GM12878 (cell line): ENCODE measurements around the gene MEN1. TPM values are rescaled to one million over a fixed set of nuclear protein-coding genes. Genes with fewer than 3 reads are reported as not detected.

Experiments
- ATAC-seq: fragments of 200-7000 bp; cut with Tn5 transposase; 3 replicates; pipeline ENCODE4 v1.9.1; 2020; ENCODE audit warnings: mild to moderate bottlenecking, moderate library complexity
- BruUV-seq: library from RNA; stranded (reverse); fragments of 400-500 nt; replicated peaks from 2 replicates; lab custom pipeline; 2021; lab: Mats Ljungman, UMichigan
- CTCF ChIA-PET: fragments of 300-600 bp; sonication (Branson Sonifier 250); formaldehyde crosslinking; extraction: SDS; loops from one replicate; lab custom pipeline; 2021; ENCODE audit warnings: inconsistent platforms; lab: Yijun Ruan, JAX
- POLR2A ChIA-PET: fragments of 350-600 bp; formaldehyde crosslinking; extraction: SDS; loops from one replicate; lab custom pipeline; 2021; ENCODE audit warnings: inconsistent platforms; lab: Charles Lee
- RAD21 ChIA-PET: fragments of 300-600 bp; sonication (Branson Sonifier 250); formaldehyde crosslinking; loops from one replicate; lab custom pipeline; 2023; ENCODE audit warnings: antibody characterized with exemption; ENCODE audit not compliant: unreplicated experiment; lab: Charles Lee
- SMC1A ChIA-PET: fragments of 300-600 bp; sonication (Branson Sonifier 250); formaldehyde crosslinking; loops from one replicate; lab custom pipeline; 2023; ENCODE audit not compliant: unreplicated experiment, uncharacterized antibody; lab: Charles Lee
- DNase-seq: peaks from one replicate; pipeline ENCODE4 v3.0.0-alpha.2; 2011; ENCODE audit warnings: low read depth, low spot score
- FAIRE-seq: peaks from 3 replicates; lab custom pipeline; 2011; peaks lifted over from hg19 to GRCh38; lab: Jason Lieb, UNC
- H2AFZ ChIP-seq: 2 replicates; pipeline ENCODE4 v1.6.0; 2011; ENCODE audit warnings: low read depth, low read length, control low read depth; ENCODE audit not compliant: control insufficient read depth
- H3K27ac ChIP-seq: 2 replicates; pipeline ENCODE4 v1.5.1; 2011; ENCODE audit warnings: control low read depth; ENCODE audit not compliant: control insufficient read depth, insufficient read depth
- H3K27me3 ChIP-seq, 2 experiments: replicated peaks in 1 of 2; 2 replicates each; pipeline versions ENCODE4 v1.6.0 to v1.6.1; 2011; ENCODE audit warnings: low read length in 1 of 2; ENCODE audit not compliant: control insufficient read depth in 2 of 2, insufficient read depth in 2 of 2
- H3K36me3 ChIP-seq, 2 experiments: 2 replicates each; pipeline ENCODE4 v1.5.1; 2011; ENCODE audit warnings: low read length in 1 of 2; ENCODE audit not compliant: control insufficient read depth in 2 of 2, insufficient read depth in 2 of 2
- H3K4me1 ChIP-seq: 2 replicates; pipeline ENCODE4 v1.6.1; 2011; ENCODE audit warnings: mild to moderate bottlenecking, low read length, moderate library complexity, mixed read lengths; ENCODE audit not compliant: control insufficient read depth, insufficient read depth
- H3K4me2 ChIP-seq: 2 replicates; pipeline ENCODE4 v1.6.0; 2011; ENCODE audit warnings: control low read depth; ENCODE audit not compliant: control insufficient read depth, insufficient read depth
- H3K4me3 ChIP-seq: fragments of 200-600 bp; sonication (generic); 2 replicates; pipeline ENCODE4 v1.5.1; 2016
- H3K79me2 ChIP-seq: 2 replicates; pipeline ENCODE4 v1.6.0; 2011; ENCODE audit warnings: low read length; ENCODE audit not compliant: control insufficient read depth, insufficient read depth
- H3K9ac ChIP-seq: 2 replicates; pipeline ENCODE4 v1.8.0; 2011; ENCODE audit warnings: low read length, control low read depth, mixed read lengths; ENCODE audit not compliant: control insufficient read depth, insufficient read depth
- H3K9me3 ChIP-seq: replicated peaks from 3 replicates; pipeline ENCODE4 v1.5.1; 2011; ENCODE audit warnings: mild to moderate bottlenecking, low read length; ENCODE audit not compliant: control insufficient read depth, insufficient read depth
- H4K20me1 ChIP-seq: 2 replicates; pipeline ENCODE4 v1.6.0; 2011; ENCODE audit not compliant: control insufficient read depth, insufficient read depth
- CBX5 ChIP-seq: sonication (generic); IDR thresholded peaks from 2 replicates; pipeline ENCODE4 v1.6.1; 2016; ENCODE audit warnings: low read depth, moderate library complexity, mild to moderate bottlenecking, inconsistent platforms
- CHD1 ChIP-seq: IDR thresholded peaks from 2 replicates; pipeline ENCODE4 v1.6.1; 2012; ENCODE audit warnings: low read depth, low read length, improper control_type of control experiment
- ESRRA ChIP-seq: IDR thresholded peaks from 2 replicates; pipeline ENCODE4 v1.6.1; 2012; ENCODE audit warnings: mild to moderate bottlenecking, low read length, improper control_type of control experiment
- FOXK2 ChIP-seq: fragments of 450-650 bp; IDR thresholded peaks from 2 replicates; pipeline ENCODE4 v1.6.1; 2017; ENCODE audit warnings: mild to moderate bottlenecking, moderate library complexity
- HDAC6 ChIP-seq: fragments of 200-600 bp; sonication (generic); IDR thresholded peaks from one replicate; pipeline ENCODE4 v1.8.0; 2017; ENCODE audit warnings: antibody characterized with exemption; ENCODE audit not compliant: unreplicated experiment
- HDGF ChIP-seq: fragments of 450-650 bp; IDR thresholded peaks from 2 replicates; pipeline ENCODE4 v1.6.1; 2016; ENCODE audit warnings: antibody characterized with exemption
- IKZF2 ChIP-seq, 2 experiments: fragments of 450-650 bp; IDR thresholded peaks; 2 replicates each; pipeline ENCODE4 v1.6.1; 2017; ENCODE audit warnings: mild to moderate bottlenecking in 2 of 2, moderate library complexity in 2 of 2
- KDM1A ChIP-seq: fragments of 200-600 bp; sonication (generic); IDR thresholded peaks from 2 replicates; pipeline ENCODE4 v1.6.1; 2016; ENCODE audit warnings: borderline replicate concordance
- NFYB ChIP-seq: IDR thresholded peaks from 2 replicates; pipeline ENCODE4 v1.6.1; 2011; ENCODE audit warnings: low read depth, mild to moderate bottlenecking, low read length, improper control_type of control experiment, moderate library complexity; ENCODE audit not compliant: insufficient read depth
- RELA ChIP-seq: fragments of 450-650 bp; IDR thresholded peaks from 2 replicates; pipeline ENCODE4 v1.8.0; 2014; ENCODE audit warnings: borderline replicate concordance; ENCODE audit not compliant: partially characterized antibody
- SREBF2 ChIP-seq: IDR thresholded peaks from 2 replicates; pipeline ENCODE4 v1.6.1; 2012; ENCODE audit warnings: mild to moderate bottlenecking, low read length
- TCF3 ChIP-seq: IDR thresholded peaks from 2 replicates; pipeline ENCODE4 v1.6.1; 2012; ENCODE audit warnings: low read depth, mild to moderate bottlenecking, low read length, borderline replicate concordance; ENCODE audit not compliant: insufficient read depth
- ZNF207 ChIP-seq: fragments of 450-650 bp; IDR thresholded peaks from 2 replicates; pipeline ENCODE4 v1.6.1; 2014; ENCODE audit warnings: antibody characterized with exemption, mild to moderate bottlenecking, borderline replicate concordance
- ZNF217 ChIP-seq: fragments of 450-650 bp; IDR thresholded peaks from 2 replicates; pipeline ENCODE4 v1.6.1; 2017; ENCODE audit warnings: antibody characterized with exemption, mild to moderate bottlenecking
- ZNF24 ChIP-seq: fragments of 450-650 bp; IDR thresholded peaks from 2 replicates; pipeline ENCODE4 v1.6.1; 2017; ENCODE audit warnings: antibody characterized with exemption, mild to moderate bottlenecking
- ZNF384 ChIP-seq: IDR thresholded peaks from 2 replicates; pipeline ENCODE4 v1.6.1; 2012; ENCODE audit warnings: low read depth, mild to moderate bottlenecking, low read length, improper control_type of control experiment, borderline replicate concordance
- WGBS: methylation state at CpG from one replicate; pipeline ENCODE4 v1.1.6; 2016; ENCODE audit warnings: low lambda C conversion rate; ENCODE audit not compliant: insufficient replicate concordance, insufficient coverage; ENCODE audit errors: missing lambda C conversion rate; 5-methylcytosine and 5-hydroxymethylcytosine counted together
- in situ Hi-C: fragments of 300-500 bp; cut with MboI; formaldehyde crosslinking; loops from 9 replicates; pipeline ENCODE4 v1.14.3; 2018; ENCODE audit warnings: mixed read lengths
- intact Hi-C: fragments of 100-400 bp; cut with micrococcal nuclease; formaldehyde crosslinking; loops from one replicate; pipeline ENCODE4 v1.14.2; 2022; ENCODE audit not compliant: unreplicated experiment
- polyA plus RNA-seq, 11 experiments: library from polyadenylated mRNA; depleted of rRNA in 4 of 11; unstranded in 6 of 11; stranded (reverse) in 5 of 11; fragments of >200 nt; fragmentation: Nextera tagmentation in 4 of 11; fragmentation: Illumina TruSeq in 1 of 11; extraction: Ambion mirVana in 4 of 11; extraction: Trizol in 1 of 11; gene quantifications; 1 replicate in 1 of 11; 2 replicates in 10 of 11; pipeline versions ENCODE4 v1.2.1 to v1.2.3, GENCODE V29; 2011 to 2016; ENCODE audit warnings: inconsistent platforms in 2 of 11, missing spikeins in 2 of 11, low read depth in 1 of 11
- total RNA-seq, 4 experiments: library from RNA; depleted of rRNA in 3 of 4; stranded (reverse); fragments of >200 nt in 3 of 4; fragmentation: Illumina TruSeq in 1 of 4; extraction: Trizol in 1 of 4; gene quantifications; 2 replicates each; pipeline versions ENCODE4 v1.2.1 to v1.2.3, GENCODE V29; 2013 to 2021
- TF ChIP-seq, protein P1 (sequence below): IDR thresholded peaks from 2 replicates; pipeline ENCODE4 v1.6.1; 2012; ENCODE audit warnings: low read depth, low read length, improper control_type of control experiment
- TF ChIP-seq, protein P2 (sequence below): fragments of 450-650 bp; IDR thresholded peaks from 2 replicates; pipeline ENCODE4 v1.6.1; 2017; ENCODE audit warnings: mild to moderate bottlenecking, moderate library complexity

MEN1 gene
- total and polyA plus RNA-seq, 10 of the 15 experiments (the other 5 are each of a cell fraction or from before 2014, with no cell fraction given), result 2.5 to 39.7 (median 20.7) TPM

DNA sequence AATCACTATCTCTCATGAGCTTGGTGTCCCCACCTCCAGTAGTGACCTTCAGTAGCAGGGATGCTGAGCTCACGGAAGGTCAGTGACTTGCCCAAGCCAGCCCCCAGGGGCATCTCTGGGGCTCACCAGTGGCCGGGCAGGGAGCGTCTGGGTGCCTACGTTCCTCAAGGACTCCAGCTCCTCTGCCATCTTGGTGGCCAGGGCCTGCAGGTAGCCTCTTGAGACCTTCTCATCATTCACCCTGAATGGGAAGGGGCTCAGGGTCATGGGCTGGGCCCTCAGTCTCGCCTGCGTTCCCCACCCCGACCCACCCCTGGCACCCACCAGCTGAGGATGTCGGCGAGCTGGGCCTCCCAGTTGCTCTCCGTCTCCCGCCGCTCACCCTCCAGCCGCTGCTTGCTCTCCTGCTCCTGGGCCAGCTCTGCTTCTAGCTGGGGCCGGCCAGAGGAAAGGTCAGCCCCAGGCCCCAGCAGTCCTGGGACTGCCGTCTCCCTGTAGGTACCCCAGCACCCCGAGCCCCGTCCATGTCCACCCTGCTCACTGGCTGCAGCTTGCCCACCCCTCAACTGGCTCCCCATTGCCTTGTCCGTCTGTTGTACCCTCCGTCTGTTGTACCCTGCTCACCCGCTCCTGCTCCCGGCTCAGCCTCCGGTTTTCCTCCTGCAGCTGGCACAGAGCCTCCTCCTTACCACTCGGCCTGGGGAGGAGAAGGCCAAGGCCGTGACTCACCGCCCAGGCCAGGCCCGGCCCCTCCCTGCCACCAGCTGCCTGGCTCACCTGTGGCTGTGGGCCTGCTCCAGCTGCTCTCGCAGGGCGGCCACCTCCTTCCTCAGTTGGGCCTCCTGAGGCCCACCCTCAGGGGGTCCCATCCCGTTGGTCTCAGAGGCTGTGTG, 24.6 kb upstream of the MEN1 start:
- ATAC-seq, result no peak
- Histone ChIP-seq H3K27me3 (no peaks in the 10 kb centered on the region), H3K9ac (no peak overlapping the region), H3K9me3 (no peaks in the 10 kb centered on the region), H2AFZ (no peak overlapping the region), H3K36me3 (no peaks in the 10 kb centered on the region), H3K27ac (no peak overlapping the region), H3K4me1 (peaks cover 3% of the 10 kb centered on the region; the same call in 1 of the 2 replicates), H3K4me3 (no peak overlapping the region), H4K20me1 (no peaks in the 10 kb centered on the region), H3K79me2 (no peaks in the 10 kb centered on the region), H3K4me2 (no peak overlapping the region)
- BruUV-seq, result no TSS peak
- SMC1A ChIA-PET, result no interaction called here
- intact Hi-C loops (no loop called here), in situ Hi-C loops (no loop called here)
- FAIRE-seq, result no peak
- 50% methylated on average over 23 of the region's 29 CpGs for WGBS
- CTCF ChIA-PET, result interaction anchor here (0.6 kb wide), 1 partner anchor 11 kb away, joined by 3 read pairs; no protein-coding TSS in a partner anchor
- DNase-seq, result no peak
- POLR2A ChIA-PET, result no interaction called here
- TF ChIP-seq IKZF2 (IDR thresholded peaks at IDR 0.05), result no peak
- TF ChIP-seq ESRRA, result no peak
- no peak for TF ChIP-seq HDGF
- TF ChIP-seq ZNF24, result no peak
- TF ChIP-seq SREBF2, result no peak
- no peak for TF ChIP-seq TCF3
- no peak for TF ChIP-seq FOXK2
- TF ChIP-seq RELA, result no peak
- TF ChIP-seq, protein P1, sequence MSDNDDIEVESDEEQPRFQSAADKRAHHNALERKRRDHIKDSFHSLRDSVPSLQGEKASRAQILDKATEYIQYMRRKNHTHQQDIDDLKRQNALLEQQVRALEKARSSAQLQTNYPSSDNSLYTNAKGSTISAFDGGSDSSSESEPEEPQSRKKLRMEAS, result no peak
- TF ChIP-seq HDAC6, result no peak
- no peak for TF ChIP-seq CBX5
- TF ChIP-seq, protein P2, sequence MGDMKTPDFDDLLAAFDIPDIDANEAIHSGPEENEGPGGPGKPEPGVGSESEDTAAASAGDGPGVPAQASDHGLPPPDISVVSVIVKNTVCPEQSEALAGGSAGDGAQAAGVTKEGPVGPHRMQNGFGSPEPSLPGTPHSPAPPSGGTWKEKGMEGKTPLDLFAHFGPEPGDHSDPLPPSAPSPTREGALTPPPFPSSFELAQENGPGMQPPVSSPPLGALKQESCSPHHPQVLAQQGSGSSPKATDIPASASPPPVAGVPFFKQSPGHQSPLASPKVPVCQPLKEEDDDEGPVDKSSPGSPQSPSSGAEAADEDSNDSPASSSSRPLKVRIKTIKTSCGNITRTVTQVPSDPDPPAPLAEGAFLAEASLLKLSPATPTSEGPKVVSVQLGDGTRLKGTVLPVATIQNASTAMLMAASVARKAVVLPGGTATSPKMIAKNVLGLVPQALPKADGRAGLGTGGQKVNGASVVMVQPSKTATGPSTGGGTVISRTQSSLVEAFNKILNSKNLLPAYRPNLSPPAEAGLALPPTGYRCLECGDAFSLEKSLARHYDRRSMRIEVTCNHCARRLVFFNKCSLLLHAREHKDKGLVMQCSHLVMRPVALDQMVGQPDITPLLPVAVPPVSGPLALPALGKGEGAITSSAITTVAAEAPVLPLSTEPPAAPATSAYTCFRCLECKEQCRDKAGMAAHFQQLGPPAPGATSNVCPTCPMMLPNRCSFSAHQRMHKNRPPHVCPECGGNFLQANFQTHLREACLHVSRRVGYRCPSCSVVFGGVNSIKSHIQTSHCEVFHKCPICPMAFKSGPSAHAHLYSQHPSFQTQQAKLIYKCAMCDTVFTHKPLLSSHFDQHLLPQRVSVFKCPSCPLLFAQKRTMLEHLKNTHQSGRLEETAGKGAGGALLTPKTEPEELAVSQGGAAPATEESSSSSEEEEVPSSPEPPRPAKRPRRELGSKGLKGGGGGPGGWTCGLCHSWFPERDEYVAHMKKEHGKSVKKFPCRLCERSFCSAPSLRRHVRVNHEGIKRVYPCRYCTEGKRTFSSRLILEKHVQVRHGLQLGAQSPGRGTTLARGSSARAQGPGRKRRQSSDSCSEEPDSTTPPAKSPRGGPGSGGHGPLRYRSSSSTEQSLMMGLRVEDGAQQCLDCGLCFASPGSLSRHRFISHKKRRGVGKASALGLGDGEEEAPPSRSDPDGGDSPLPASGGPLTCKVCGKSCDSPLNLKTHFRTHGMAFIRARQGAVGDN, result no peak
- TF ChIP-seq ZNF207, result no peak
- no peak for TF ChIP-seq KDM1A
- TF ChIP-seq NFYB, result no peak
- TF ChIP-seq ZNF217, result no peak
- TF ChIP-seq CHD1, result no peak
- no peak for TF ChIP-seq ZNF384
- RAD21 ChIA-PET, result interaction anchor here (0.6 to 1.3 kb wide), 3 partner anchors 13 to 440 kb away, joined by 3 to 4 read pairs (median 3); no protein-coding TSS in a partner anchor
